ENCODE measurements around the gene MPZL2.
"Not testable (repeated sequence)": the region's sequence is repeated elsewhere in the genome, so short reads cannot be mapped to it uniquely, and the experiment has no call there.

MPZL2 gene

GRCh38 chr11:118263695-118264568 lies at the start of gene MPZL2:
Gene MPZL2, minus strand, starts transcription at chr11:118264297. Its CDS starts 144 bp downstream, at chr11:118264153.
- no peak for DNase-seq (ENCODE audit: low read depth)

GRCh38 chr11:118313242-118313641 lies 49.1 kb upstream of the MPZL2 start:
- DNase-seq (ENCODE audit: low read depth) = no peak

DNA sequence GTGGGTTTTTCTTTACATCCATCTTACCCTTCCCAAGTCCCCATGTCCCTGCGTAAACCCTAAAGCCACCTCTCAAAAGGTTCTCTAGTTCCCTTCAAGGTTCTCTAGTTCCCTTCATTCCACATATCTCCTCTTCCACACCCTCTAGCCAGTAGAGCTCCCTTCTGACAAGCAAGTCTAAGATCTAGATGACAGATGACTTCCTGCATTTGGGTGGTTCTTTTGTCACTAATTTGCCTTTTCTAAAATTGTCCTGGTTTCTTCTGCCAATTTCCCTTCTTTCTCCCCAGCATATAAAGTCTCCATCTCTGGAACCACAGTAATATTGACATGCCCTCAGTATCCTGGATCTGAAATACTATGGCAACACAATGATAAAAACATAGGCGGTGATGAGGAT lies 48.2 kb upstream of the MPZL2 start:
- no peak for DNase-seq (ENCODE audit: low read depth)

- no peak for DNase-seq (ENCODE audit: low read depth)
These were observed 47.4 kb upstream of the MPZL2 start for GRCh38 chr11:118311518-118311917.

DNA sequence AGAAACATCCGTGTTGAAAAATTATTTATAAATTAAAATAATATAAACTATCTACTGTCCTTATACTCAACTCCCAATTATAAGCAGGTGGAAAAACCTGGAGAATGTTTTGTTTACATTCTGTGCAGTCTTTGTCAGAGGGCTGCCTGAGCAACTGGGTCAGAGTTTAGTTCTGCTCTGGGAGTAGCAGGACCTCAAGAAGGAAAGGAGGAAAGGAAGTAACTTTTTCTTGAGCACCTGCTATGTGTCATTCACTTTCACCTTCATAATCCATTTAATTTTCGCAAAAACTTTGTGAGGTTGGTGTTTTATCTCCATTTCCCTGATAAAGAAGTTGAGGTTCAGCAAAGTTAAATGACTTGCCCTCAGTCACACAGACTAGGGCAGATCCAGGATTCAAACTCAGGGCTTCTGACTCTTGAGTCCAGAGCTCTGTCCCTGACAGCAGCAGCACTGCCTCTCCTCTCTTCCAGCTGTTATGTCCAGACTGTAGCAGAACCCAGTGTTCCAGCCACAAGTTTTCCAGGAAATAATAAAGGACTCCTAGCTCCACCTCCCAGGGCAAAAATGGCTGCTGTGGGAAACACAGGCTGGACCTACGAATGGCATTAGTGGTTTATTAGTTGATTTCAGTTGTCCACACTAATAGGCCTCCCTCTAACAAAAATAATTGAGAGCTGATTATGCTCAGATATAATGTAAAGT lies 46.8 kb upstream of the MPZL2 start:
- no peak for DNase-seq (ENCODE audit: low read depth)

GRCh38 chr11:118310271-118310670 lies 46.2 kb upstream of the MPZL2 start:
- DNase-seq (ENCODE audit: low read depth) = no peak

- not testable (repeated sequence) for DNase-seq (ENCODE audit: low read depth)
These were observed 45.0 kb upstream of the MPZL2 start for GRCh38 chr11:118308995-118309528.

DNA sequence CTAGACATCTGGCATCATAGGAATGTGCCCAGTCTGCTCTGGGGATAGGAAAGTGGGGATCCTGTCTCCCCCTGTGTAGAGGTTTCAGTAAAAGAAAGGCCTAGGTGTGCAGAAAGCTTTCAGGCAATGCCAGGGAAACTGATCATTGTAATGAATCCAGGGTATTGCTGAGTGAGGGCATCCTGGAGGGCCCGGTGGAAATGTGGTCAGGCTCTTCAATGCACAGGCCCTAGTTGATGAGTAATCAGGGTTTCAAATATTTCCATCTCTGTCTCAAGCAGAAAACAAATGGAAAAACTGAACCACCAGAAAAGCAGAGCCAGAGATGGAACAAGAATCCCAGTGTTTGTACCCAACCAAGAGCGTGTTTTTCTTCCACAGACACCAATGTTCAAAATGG lies 42.5 kb upstream of the MPZL2 start:
- no peak for DNase-seq (ENCODE audit: low read depth)

DNA sequence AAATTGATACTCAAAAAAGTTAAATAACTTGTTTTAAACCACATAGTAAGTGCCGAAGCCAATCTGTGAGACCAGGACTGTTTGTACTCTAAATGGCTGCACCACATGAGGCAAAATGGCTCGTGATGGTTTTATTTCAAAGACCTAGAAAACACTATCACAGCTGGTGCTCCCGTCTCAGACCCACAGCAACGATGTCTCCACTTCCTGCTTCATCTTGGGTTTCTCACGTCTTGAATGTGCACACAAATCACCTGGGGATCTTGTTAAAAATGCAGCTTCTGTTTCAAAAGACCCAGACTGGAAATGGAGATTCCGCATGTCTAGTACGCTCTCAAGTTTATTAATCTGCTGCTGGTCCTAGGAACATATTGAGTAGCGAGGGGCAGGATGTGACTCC lies 41.6 kb upstream of the MPZL2 start:
- no peak for DNase-seq (ENCODE audit: low read depth)

DNA sequence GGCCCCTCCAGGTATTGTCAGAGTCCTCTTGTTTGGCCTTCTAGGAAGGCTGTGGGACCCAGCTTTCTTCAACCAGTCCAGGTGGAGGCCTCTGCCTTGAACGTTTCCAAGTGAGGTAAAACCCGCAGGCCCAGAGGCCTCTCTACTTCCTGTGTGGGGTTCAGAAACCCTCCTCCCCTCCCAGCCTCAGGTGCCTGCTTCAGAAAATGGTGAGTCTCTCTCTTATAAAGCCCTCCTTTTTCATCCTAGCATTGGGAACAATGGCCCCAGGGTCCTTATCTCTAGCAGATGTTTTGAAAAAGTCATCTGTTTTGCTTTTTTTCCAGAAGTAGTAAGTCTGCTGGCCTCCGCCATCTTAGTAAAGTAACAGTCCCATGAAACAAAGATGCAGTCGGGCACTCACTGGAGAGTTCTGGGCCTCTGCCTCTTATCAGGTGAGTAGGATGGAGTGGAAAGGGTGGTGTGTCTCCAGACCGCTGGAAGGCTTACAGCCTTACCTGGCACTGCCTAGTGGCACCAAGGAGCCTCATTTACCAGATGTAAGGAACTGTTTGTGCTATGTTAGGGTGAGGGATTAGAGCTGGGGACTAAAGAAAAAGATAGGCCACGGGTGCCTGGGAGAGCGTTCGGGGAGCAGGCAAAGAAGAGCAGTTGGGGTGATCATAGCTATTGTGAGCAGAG lies 40.6 kb upstream of the MPZL2 start, which contains the start of gene CD3E:
Gene CD3E (plus strand): TSS at position 163 of the 681 bp plus-strand sequence. CDS start 223 bp downstream, at position 386.
- DNase-seq (ENCODE audit: low read depth) = no peak

- DNase-seq (ENCODE audit: low read depth) = no peak
These were observed 40.1 kb upstream of the MPZL2 start for GRCh38 chr11:118304227-118304567.

DNA sequence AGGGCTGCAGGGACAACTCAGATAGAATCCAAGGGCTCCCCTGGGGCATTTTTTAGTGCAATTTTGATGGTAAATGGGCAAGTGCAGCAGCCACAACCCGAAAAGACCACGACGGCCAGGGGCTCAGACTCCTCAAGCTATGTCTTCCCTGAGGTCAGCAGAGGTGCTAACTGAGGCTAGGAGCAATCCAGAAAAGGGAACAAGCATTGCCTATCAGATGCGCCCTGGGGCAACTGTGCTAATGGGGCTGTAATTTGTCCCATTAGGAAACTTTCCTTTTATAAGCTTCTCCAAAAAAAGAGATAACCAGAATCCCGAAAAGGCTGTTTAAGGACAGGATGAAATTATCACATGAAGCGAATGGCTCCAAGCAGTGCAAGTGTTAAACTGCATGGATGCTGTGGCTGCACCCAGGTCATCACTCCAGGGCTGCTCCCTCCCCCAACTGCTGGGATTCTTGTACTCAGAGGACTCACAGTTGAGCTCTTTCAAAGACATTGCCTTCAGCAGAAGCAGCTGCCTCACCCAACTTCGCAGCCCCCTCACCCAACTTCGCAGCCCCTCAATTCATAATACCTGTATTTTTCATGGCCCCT lies 37.6 kb upstream of the MPZL2 start:
- no peak for DNase-seq (ENCODE audit: low read depth)

- DNase-seq (ENCODE audit: low read depth) = no peak
These were observed 31.8 kb upstream of the MPZL2 start for GRCh38 chr11:118295815-118296454.

DNA sequence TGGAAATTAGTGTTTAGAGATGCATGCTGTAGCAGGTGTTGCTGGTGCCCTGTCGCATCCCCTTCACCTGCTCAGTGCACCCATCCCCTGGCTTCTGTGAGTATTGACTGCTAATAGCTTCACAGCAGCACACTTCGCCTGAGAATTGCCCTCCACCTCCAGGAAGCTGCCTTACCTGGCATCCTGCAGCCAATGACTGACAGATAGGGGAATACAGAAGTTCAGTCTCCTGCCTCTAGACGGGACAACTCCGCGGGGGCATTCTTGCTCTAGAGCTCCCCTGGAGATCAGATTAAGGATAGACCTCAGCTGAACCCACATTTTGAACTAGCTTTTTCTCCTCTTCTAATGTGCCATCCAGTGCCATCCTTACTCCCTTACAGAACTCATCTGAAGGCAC lies 31.1 kb upstream of the MPZL2 start:
- no peak for DNase-seq (ENCODE audit: low read depth)

- DNase-seq (ENCODE audit: low read depth) = no peak
These were observed 30.0 kb upstream of the MPZL2 start for GRCh38 chr11:118294053-118294452.

DNA sequence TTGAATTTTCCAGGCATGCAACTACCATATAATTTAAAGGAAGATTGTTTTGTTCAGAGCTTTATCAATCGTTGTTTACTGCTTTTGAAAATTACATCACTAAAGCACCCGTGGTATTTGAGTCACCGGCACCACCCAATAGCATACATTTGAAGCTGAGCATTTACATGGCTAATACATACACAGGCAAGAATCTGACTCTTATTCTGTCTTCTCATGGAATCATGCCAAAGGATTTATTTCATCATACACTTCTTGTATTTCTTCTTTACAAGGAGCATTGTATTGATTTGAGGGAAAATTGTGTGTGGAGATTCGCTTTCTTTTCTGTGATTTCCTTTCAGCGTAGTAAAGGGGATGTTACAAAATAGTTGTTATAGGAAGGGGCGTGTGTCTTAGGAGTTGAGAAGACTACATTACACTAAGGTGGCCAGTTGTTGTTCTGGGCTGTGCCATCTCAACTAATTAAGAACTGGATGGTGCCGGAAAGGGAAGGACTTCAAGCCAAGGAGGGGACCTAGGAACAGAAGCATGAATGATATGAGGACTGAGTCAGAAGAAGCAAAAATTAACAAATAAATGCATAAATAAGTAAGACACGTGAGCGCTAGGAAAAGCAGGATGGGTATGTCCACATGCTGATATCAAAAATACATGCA lies 27.5 kb upstream of the MPZL2 start:
- DNase-seq (ENCODE audit: low read depth) = no peak

DNA sequence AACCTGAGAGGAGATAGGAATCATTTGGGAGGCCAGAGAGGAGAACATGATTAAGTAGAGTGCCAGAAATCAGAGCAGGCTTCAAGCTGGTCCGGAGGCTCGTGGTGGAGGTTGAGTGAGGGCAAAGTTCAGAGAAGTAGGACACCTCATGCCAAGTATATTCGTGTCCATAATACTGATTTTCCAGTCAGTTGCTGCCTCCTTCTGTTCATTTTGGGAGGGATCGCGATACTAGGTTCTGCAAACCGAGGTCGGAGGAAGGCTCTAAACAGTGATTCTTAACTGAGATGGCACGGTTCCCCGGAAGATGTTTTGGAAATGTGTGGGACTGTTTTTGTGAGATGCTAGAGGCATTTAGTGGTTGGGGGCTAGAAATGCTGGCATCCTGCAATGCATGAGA lies 26.8 kb upstream of the MPZL2 start:
- DNase-seq (ENCODE audit: low read depth) = no peak

GRCh38 chr11:118289401-118289800 lies 25.3 kb upstream of the MPZL2 start:
- DNase-seq (ENCODE audit: low read depth) = no peak

DNA sequence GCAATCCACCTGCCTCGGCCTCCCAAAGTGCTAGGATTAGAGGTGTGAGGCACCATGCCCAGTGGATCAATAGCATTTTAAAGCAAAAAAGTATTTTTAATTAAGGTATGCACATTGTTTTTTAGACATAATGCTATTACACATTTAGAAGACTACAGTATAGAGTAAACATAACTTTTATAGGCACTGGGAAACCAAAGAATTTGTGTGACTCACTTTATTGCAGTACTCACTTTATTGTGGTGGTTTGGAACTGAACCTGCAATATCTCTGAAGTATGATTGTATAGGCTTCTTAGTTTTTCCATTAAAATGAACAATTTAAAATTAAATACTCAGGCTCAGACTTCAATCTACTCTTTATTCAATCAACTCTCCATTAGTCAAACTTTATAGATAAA lies 22.9 kb upstream of the MPZL2 start:
- no peak for DNase-seq (ENCODE audit: low read depth)

DNA sequence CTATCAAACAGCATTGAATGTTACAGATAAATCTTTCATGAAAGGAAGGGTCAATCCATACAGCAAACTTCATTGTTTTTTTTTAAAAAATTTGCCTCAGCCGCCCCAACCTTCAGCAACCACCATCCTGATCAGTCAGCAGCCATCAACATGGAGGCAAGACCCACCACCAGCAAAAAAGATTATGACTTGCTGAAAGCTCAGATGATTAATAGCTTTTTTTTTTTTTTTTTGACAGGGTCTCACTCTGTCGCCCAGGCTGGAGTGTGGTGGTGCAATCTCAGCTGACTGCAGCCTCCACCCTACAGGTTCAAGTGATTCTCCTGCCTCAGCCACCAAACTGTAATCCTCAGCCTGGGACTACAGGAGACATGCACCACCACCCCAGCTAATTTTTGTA lies 22.4 kb upstream of the MPZL2 start:
- DNase-seq (ENCODE audit: low read depth) = no peak

DNA sequence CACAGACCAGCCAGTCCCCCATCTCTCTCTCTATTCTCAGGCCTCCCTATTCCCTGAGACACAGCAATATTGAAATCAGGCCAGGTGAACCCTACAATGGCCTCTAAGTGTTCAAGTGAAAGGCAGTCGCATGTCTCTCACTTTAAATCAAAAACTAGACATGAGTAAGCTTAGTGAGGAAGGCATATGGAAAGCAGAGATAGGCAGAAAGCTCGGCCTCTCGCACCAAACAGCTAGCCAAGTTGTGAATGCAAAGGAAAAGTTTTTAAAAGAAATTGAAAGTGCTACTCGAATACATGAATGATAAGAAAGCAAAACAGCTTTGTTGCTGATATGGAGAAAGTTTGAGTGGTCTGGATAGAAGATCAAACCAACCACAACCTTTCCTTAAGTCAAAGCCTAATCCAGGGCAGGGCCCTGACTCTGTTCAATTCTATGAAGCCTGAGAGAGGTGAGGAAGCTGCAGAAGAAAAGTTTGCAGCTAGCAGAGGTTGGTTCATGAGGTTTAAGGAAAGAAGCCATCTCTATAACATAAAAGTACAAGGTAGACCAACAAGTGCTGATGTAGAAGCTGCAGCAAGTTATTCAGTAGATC lies 19.8 kb upstream of the MPZL2 start:
- no peak for DNase-seq (ENCODE audit: low read depth)

Data from stimulated activated CD8-positive, alpha-beta memory T cell treated with anti-CD3 and anti-CD28 coated beads, Interleukin-7, amount 100 ng/mL, for 24 hours (primary cell).